HepG2 (cell line): ENCODE results near the gene PLA2G12B. TPM values are rescaled to one million over a fixed set of nuclear protein-coding genes. Genes with fewer than 3 reads are reported as not detected.
"Not testable (repeated sequence)": the region's sequence is repeated elsewhere in the genome, so short reads cannot be mapped to it uniquely, and the experiment has no call there.

Experiments used
- ATAC-seq: fragments of 200-7000 bp; cut with Tn5 transposase; 3 replicates; pipeline ENCODE4 v1.9.1; 2020; ENCODE audit warnings: mild to moderate bottlenecking, moderate library complexity
- BruUV-seq: library from RNA; stranded (reverse); fragments of 400-500 nt; replicated peaks from 2 replicates; lab custom pipeline; 2021; lab: Mats Ljungman, UMichigan
- CTCF ChIA-PET: fragments of 300-600 bp; formaldehyde crosslinking; extraction: SDS; loops from one replicate; lab custom pipeline; 2021; ENCODE audit warnings: low total read pairs, inconsistent platforms, low intra/inter-chr PET ratio; lab: Yijun Ruan, JAX
- POLR2A ChIA-PET: fragments of 350-600 bp; sonication (Branson Sonifier 250); formaldehyde crosslinking; loops from one replicate; lab custom pipeline; 2020; ENCODE audit warnings: antibody characterized with exemption, inconsistent platforms; lab: Yijun Ruan, JAX
- DNase-seq: peaks from one replicate; pipeline ENCODE4 v3.0.0-alpha.2; 2015; ENCODE audit warnings: low spot score
- FAIRE-seq: peaks from 3 replicates; lab custom pipeline; 2011; peaks lifted over from hg19 to GRCh38; lab: Jason Lieb, UNC
- H2AFZ ChIP-seq: one replicate; pipeline ENCODE4 v1.6.1; 2011; ENCODE audit warnings: low read length, inconsistent platforms
- H3K27ac ChIP-seq: fragments of 300-600 bp; 3 replicates; pipeline ENCODE4 v1.8.0; 2011; ENCODE audit warnings: mixed run types, mild to moderate bottlenecking, mixed read lengths, low read length, inconsistent platforms; ENCODE audit not compliant: insufficient read depth; ENCODE audit errors: extremely low read length
- H3K27me3 ChIP-seq, 2 experiments: fragments of 200-600 bp in 1 of 2; 2 replicates in 1 of 2; 3 replicates in 1 of 2; pipeline versions ENCODE4 v1.6.0 to v1.8.0; 2011; ENCODE audit warnings: low read length in 2 of 2, mild to moderate bottlenecking in 2 of 2, moderate library complexity in 2 of 2, inconsistent platforms in 1 of 2; ENCODE audit not compliant: insufficient read depth in 2 of 2, control insufficient read depth in 1 of 2
- H3K36me3 ChIP-seq, 2 experiments: fragments of 200-600 bp in 1 of 2; replicated peaks in 1 of 2; 2 replicates in 1 of 2; 3 replicates in 1 of 2; pipeline versions ENCODE4 v1.5.1 to v1.8.0; 2011; ENCODE audit warnings: low read length in 2 of 2, inconsistent platforms in 1 of 2; ENCODE audit not compliant: insufficient read depth in 2 of 2, control insufficient read depth in 1 of 2
- H3K4me1 ChIP-seq: 2 replicates; pipeline ENCODE4 v1.5.1; 2012; ENCODE audit warnings: low read length, inconsistent platforms; ENCODE audit not compliant: insufficient read depth
- H3K4me2 ChIP-seq: 2 replicates; pipeline ENCODE4 v1.6.0; 2011; ENCODE audit warnings: low read depth, low read length, inconsistent platforms
- H3K4me3 ChIP-seq, 3 experiments: fragments of 200-600 bp in 1 of 3; sonication (generic), shearing (Covaris generic) in 1 of 3; replicated peaks in 1 of 3; 2 replicates each; pipeline ENCODE4 v1.5.1; 2011 to 2016; ENCODE audit warnings: low read length in 3 of 3, inconsistent platforms in 2 of 3, low read depth in 2 of 3, mild to moderate bottlenecking in 2 of 3, control low read depth in 1 of 3, mixed read lengths in 1 of 3; ENCODE audit not compliant: insufficient read depth in 1 of 3
- H3K79me2 ChIP-seq: one replicate; pipeline ENCODE4 v1.6.1; 2011; ENCODE audit warnings: low read length, inconsistent platforms; ENCODE audit not compliant: insufficient read depth
- H3K9ac ChIP-seq: 2 replicates; pipeline ENCODE4 v1.6.0; 2011; ENCODE audit warnings: mild to moderate bottlenecking, low read depth, low read length, inconsistent platforms; ENCODE audit not compliant: insufficient read depth
- H3K9me3 ChIP-seq: 2 replicates; pipeline ENCODE4 v1.5.1; 2012; ENCODE audit warnings: mild to moderate bottlenecking, low read length
- H4K20me1 ChIP-seq: 2 replicates; pipeline ENCODE4 v1.6.0; 2011; ENCODE audit warnings: inconsistent platforms, mild to moderate bottlenecking, low read length, moderate library complexity; ENCODE audit not compliant: insufficient read depth
- AGO2 ChIP-seq: fragments of 200-400 bp; formaldehyde crosslinking; optimal IDR thresholded peaks from 2 replicates; pipeline ENCODE3; 2017; ENCODE audit warnings: mild to moderate bottlenecking, low read depth, low read length, moderate library complexity
- NONO ChIP-seq, 2 experiments: fragments of 450-650 bp in 1 of 2; sonication (generic) in 1 of 2; formaldehyde crosslinking in 1 of 2; IDR thresholded peaks in 1 of 2; conservative IDR thresholded peaks in 1 of 2; 2 replicates each; pipeline versions ENCODE4 v1.6.1 to v1.8.0; 2017 to 2022; ENCODE audit warnings: mild to moderate bottlenecking in 1 of 2, missing genetic modification reagents in 1 of 2, moderate library complexity in 1 of 2
- TSC22D2 ChIP-seq: sonication (generic); formaldehyde crosslinking; IDR thresholded peaks from 2 replicates; pipeline ENCODE4 v1.5.1; 2020; ENCODE audit warnings: missing genetic modification reagents, mild to moderate bottlenecking, borderline replicate concordance
- ZNF121 ChIP-seq: sonication (generic); formaldehyde crosslinking; IDR thresholded peaks from 2 replicates; pipeline ENCODE4 v1.5.0; 2020; ENCODE audit warnings: mild to moderate bottlenecking, missing genetic modification reagents
- WGBS: methylation state at CpG from one replicate; pipeline ENCODE4 v1.1.6; 2017; ENCODE audit warnings: low lambda C conversion rate; 5-methylcytosine and 5-hydroxymethylcytosine counted together
- in situ Hi-C: cut with HindIII; loops from 2 replicates; pipeline ENCODE4 v1.10.0; 2017; ENCODE audit warnings: low pct_unique_long_range_greater_than_20kb; ENCODE audit not compliant: extremely low pct_ligation_motif_present
- intact Hi-C: fragments of 100-400 bp; cut with micrococcal nuclease; formaldehyde crosslinking; loops from one replicate; pipeline ENCODE4 v1.10.0; 2022; ENCODE audit not compliant: unreplicated experiment
- polyA plus RNA-seq, 8 experiments: library from polyadenylated mRNA; depleted of rRNA in 3 of 8; stranded (reverse) in 7 of 8; unstranded in 1 of 8; fragments of >200 nt; fragmentation: Illumina TruSeq in 4 of 8; extraction: Trizol in 4 of 8; gene quantifications; 2 replicates each; pipeline versions ENCODE4 v1.2.1 to v1.2.3, GENCODE V29; 2011 to 2016; ENCODE audit warnings: low read depth in 4 of 8, missing spikeins in 1 of 8, mixed read lengths in 1 of 8; ENCODE audit not compliant: insufficient read depth in 1 of 8
- total RNA-seq, 5 experiments: library from RNA; depleted of rRNA; stranded (reverse); fragments of >200 nt; fragmentation: Illumina TruSeq; extraction: Trizol; gene quantifications; 2 replicates each; pipeline ENCODE4 v1.2.3, GENCODE V29; 2016; ENCODE audit warnings: low read depth in 1 of 5

PLA2G12B gene
- total and polyA plus RNA-seq, 2 of the 13 experiments (the other 11 are each of a cell fraction or from before 2014, with no cell fraction given) = 7.7 to 38.0 TPM

GRCh38 chr10:72984618-72985017, 30.0 kb upstream of the PLA2G12B start:
- TF ChIP-seq ZNF121 (CRISPR knock-in tag) = peak; percentile 60; the same call in 1 of the 2 replicates
- H3K79me2 ChIP-seq, CTCF ChIA-PET, H3K9me3 ChIP-seq, H3K27ac ChIP-seq, BruUV-seq, H3K4me1 ChIP-seq, POLR2A ChIA-PET, H4K20me1 ChIP-seq, H3K9ac ChIP-seq, FAIRE-seq, H3K27me3 ChIP-seq, ATAC-seq, H3K36me3 ChIP-seq, DNase-seq, H3K4me3 ChIP-seq, in situ Hi-C loops, H3K4me2 ChIP-seq, intact Hi-C loops, H2AFZ ChIP-seq: not testable (repeated sequence)
- 88% methylated on average over 4 of the region's 4 CpGs for whole genome bisulfite sequencing

DNA sequence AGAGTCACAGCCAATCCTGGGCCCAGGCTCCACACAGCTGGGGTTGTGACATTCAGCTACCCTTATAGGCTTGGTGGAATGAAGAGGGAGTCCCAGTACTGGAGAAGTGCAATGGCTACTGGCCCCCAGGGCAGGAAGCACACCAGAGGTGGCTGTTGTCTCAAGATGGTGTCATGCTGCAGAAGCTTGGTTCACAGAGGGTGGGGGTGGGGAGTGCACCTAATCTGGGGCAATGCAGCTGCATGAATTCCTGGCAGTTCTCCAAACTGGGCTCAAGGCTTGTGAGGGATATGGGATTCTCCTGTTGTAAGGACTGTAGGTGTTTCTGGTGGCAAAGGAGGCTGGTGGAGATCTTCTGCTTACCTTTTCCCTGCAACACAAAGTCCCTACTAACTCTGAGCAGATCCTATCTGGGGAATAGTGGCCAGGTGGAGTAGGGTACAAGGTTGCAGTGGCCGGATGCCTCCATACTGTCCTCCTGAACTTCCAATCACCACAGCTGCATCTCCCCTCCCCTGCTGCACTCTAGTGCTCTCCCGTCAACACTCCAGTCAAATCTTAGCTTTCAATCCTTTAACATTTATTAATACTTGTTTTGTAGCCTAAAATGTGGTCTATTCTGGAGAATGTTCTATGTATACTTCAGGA, 27.4 kb upstream of the PLA2G12B start:
- Histone ChIP-seq H3K27ac (no peak overlapping the region), H3K4me2 (no peak overlapping the region), H2AFZ (no peak overlapping the region), H3K9ac (no peak overlapping the region), H3K27me3 (no peaks in the 10 kb centered on the region; a peak in 1 of 5 replicates), H3K4me1 (peaks cover 7% of the 10 kb centered on the region; the same call in 1 of the 2 replicates), H3K4me3 (no peak overlapping the region), H3K36me3 (no peaks in the 10 kb centered on the region), H3K79me2 (no peaks in the 10 kb centered on the region), H3K9me3 (peaks cover 34% of the 10 kb centered on the region), H4K20me1 (no peaks in the 10 kb centered on the region)
- in situ Hi-C loops = no loop called here
- ChIA-PET POLR2A (interaction anchor here (1.5 kb wide), 1 partner anchor 27 kb away, joined by 5 read pairs; the partner anchor contains the start of gene PLA2G12B), CTCF (no interaction called here)
- peak; percentile 64 for ATAC-seq
- intact Hi-C loops = no loop called here
- BruUV-seq = no TSS peak
- FAIRE-seq = no peak
- 12% methylated on average over 2 of the region's 2 CpGs for WGBS
- no peak for TF ChIP-seq TSC22D2 (CRISPR knock-in tag)
- no peak for TF ChIP-seq NONO (IDR thresholded peaks at IDR 0.05)
- peak; percentile 15; the same call in 1 of the 2 replicates for TF ChIP-seq NONO (CRISPR knock-in tag; conservative IDR thresholded peaks at IDR 0.05)
- peak; percentile 20 for TF ChIP-seq AGO2
- no peak for DNase-seq
